Hepatocyte (in vitro differentiated cells): ENCODE measurements around the gene INPP4B. TPM values are rescaled to one million over a fixed set of nuclear protein-coding genes. Genes with fewer than 3 reads are reported as not detected.

Experiments
- DNase-seq: peaks from one replicate; pipeline ENCODE4 v3.0.0-alpha.2; 2016; ENCODE audit warnings: low spot score
- H2AFZ ChIP-seq: fragments of 200-600 bp; sonication (generic); 2 replicates; pipeline ENCODE4 v1.6.0; 2016; ENCODE audit warnings: antibody characterized with exemption, mild to moderate bottlenecking
- H3K27ac ChIP-seq: fragments of 200-600 bp; sonication (generic); 2 replicates; pipeline ENCODE4 v1.5.1; 2016; ENCODE audit warnings: mild to moderate bottlenecking
- H3K27me3 ChIP-seq: fragments of 200-600 bp; sonication (generic); 2 replicates; pipeline ENCODE4 v1.6.1; 2016
- H3K36me3 ChIP-seq: fragments of 200-600 bp; sonication (generic); replicated peaks from 2 replicates; pipeline ENCODE4 v1.5.1; 2016; ENCODE audit warnings: low read depth; ENCODE audit not compliant: insufficient read depth
- H3K4me1 ChIP-seq: fragments of 200-600 bp; sonication (generic); 2 replicates; pipeline ENCODE4 v1.5.1; 2016; ENCODE audit warnings: mild to moderate bottlenecking, moderate library complexity; ENCODE audit not compliant: insufficient read depth
- H3K4me2 ChIP-seq: fragments of 200-600 bp; sonication (generic); 2 replicates; pipeline ENCODE4 v1.6.0; 2016
- H3K4me3 ChIP-seq: fragments of 200-600 bp; sonication (generic); 2 replicates; pipeline ENCODE4 v1.5.1; 2016; ENCODE audit warnings: mild to moderate bottlenecking
- H3K79me2 ChIP-seq: fragments of 200-600 bp; sonication (generic); 2 replicates; pipeline ENCODE4 v1.6.0; 2017; ENCODE audit warnings: mild to moderate bottlenecking
- H3K9me2 ChIP-seq: fragments of 200-600 bp; sonication (generic); replicated peaks from 2 replicates; pipeline ENCODE4 v1.6.0; 2017; ENCODE audit warnings: mild to moderate bottlenecking; ENCODE audit not compliant: insufficient read depth
- H3K9me3 ChIP-seq: fragments of 200-600 bp; sonication (generic); 2 replicates; pipeline ENCODE4 v1.5.1; 2016; ENCODE audit warnings: low read depth, mild to moderate bottlenecking
- H4K20me1 ChIP-seq: fragments of 200-600 bp; sonication (generic); 2 replicates; pipeline ENCODE4 v1.6.0; 2016; ENCODE audit warnings: mild to moderate bottlenecking; ENCODE audit not compliant: insufficient read depth, poor library complexity, severe bottlenecking
- EZH2 ChIP-seq: fragments of 200-600 bp; sonication (generic); IDR thresholded peaks from 2 replicates; pipeline ENCODE4 v1.6.1; 2016; ENCODE audit warnings: antibody characterized with exemption, mild to moderate bottlenecking, borderline replicate concordance
- EZH2phosphoT487 ChIP-seq: fragments of 200-600 bp; sonication (generic); IDR thresholded peaks from one replicate; pipeline ENCODE4 v1.6.1; 2018; ENCODE audit warnings: antibody characterized with exemption, mild to moderate bottlenecking, low read depth, moderate library complexity; ENCODE audit not compliant: unreplicated experiment, severe bottlenecking
- WGBS: methylation state at CpG from one replicate; pipeline ENCODE4 v1.1.6; 2016; ENCODE audit warnings: low lambda C conversion rate; ENCODE audit errors: missing lambda C conversion rate; 5-methylcytosine and 5-hydroxymethylcytosine counted together
- polyA plus RNA-seq: library from polyadenylated mRNA; unstranded; fragments of >200 nt; fragmentation: Nextera tagmentation; extraction: Ambion mirVana; gene quantifications from 2 replicates; pipeline ENCODE4 v1.2.1, GENCODE V29; 2016
- total RNA-seq: library from RNA; depleted of rRNA; stranded (reverse); fragments of >200 nt; gene quantifications from 2 replicates; pipeline ENCODE4 v1.2.3, GENCODE V29; 2014
- TF ChIP-seq, protein P1 (sequence below): fragments of 200-600 bp; sonication (generic); IDR thresholded peaks from 2 replicates; pipeline ENCODE4 v1.5.1; 2016; ENCODE audit warnings: antibody characterized with exemption, mild to moderate bottlenecking; ENCODE audit not compliant: poor library complexity

The INPP4B gene
- total and polyA plus RNA-seq, 2 experiments from 2014 or later = 4.2 to 7.1 TPM

DNA sequence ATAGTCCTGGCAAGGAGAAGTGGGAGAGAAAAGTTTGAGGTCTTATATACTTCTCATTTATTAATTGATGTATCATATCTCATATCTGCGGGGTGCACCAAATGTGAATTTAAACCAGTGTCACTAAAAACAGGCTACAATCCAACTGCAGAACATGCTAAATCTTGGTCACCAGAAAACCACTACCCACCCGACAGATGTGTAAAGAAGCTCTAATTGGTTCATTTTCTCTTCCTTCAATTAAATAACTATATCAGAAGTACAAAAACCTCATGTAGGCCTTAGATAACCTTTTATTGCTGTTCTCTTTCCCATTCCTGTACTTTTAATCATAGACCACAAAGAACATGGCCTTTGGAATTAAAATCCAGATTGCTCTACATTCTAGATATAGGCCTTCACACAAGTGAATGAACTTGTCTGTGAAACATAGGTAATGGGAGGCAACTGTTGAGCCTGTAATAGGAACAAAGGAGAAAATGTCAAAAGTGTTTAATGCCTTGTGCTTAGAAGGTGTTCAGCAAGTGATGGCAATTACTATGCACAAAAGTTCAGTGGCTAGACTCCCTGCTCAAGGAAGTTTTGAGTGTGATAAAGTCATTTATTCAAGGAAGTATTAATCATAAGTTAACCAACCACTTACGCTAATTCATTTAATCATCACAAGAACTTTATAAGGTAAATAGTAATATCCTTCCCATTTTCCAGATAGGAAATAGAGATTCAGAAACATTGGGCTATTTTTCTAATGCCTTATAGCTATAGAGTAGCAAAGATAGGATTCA is 425.6 kb downstream of the INPP4B start:
- H4K20me1 ChIP-seq = no peaks in the 10 kb centered on the region
- no peaks in the 10 kb centered on the region for H3K79me2 ChIP-seq
- H3K27ac ChIP-seq = no peak overlapping the region
- no peak overlapping the region for H3K4me3 ChIP-seq
- TF ChIP-seq EZH2phosphoT487 (no peak), EZH2 (no peak)
- TF ChIP-seq, protein P1, sequence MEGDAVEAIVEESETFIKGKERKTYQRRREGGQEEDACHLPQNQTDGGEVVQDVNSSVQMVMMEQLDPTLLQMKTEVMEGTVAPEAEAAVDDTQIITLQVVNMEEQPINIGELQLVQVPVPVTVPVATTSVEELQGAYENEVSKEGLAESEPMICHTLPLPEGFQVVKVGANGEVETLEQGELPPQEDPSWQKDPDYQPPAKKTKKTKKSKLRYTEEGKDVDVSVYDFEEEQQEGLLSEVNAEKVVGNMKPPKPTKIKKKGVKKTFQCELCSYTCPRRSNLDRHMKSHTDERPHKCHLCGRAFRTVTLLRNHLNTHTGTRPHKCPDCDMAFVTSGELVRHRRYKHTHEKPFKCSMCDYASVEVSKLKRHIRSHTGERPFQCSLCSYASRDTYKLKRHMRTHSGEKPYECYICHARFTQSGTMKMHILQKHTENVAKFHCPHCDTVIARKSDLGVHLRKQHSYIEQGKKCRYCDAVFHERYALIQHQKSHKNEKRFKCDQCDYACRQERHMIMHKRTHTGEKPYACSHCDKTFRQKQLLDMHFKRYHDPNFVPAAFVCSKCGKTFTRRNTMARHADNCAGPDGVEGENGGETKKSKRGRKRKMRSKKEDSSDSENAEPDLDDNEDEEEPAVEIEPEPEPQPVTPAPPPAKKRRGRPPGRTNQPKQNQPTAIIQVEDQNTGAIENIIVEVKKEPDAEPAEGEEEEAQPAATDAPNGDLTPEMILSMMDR = no peak
- no peaks in the 10 kb centered on the region for H3K36me3 ChIP-seq
- no peaks in the 10 kb centered on the region for H3K4me1 ChIP-seq
- WGBS = 94% methylated on average over 3 of the region's 3 CpGs
- no peaks in the 10 kb centered on the region for H3K9me2 ChIP-seq
- no peaks in the 10 kb centered on the region for H3K27me3 ChIP-seq
- DNase-seq = no peak
- H2AFZ ChIP-seq = no peak overlapping the region
- no peaks in the 10 kb centered on the region for H3K9me3 ChIP-seq
- H3K4me2 ChIP-seq = no peak overlapping the region

GRCh38 chr4:142419712-142420111 is 426.4 kb downstream of the INPP4B start:
- Histone ChIP-seq H3K27me3 (no peaks in the 10 kb centered on the region), H4K20me1 (no peaks in the 10 kb centered on the region), H3K79me2 (no peaks in the 10 kb centered on the region), H3K4me1 (no peaks in the 10 kb centered on the region), H2AFZ (no peak overlapping the region), H3K36me3 (no peaks in the 10 kb centered on the region), H3K4me2 (no peak overlapping the region), H3K9me2 (no peaks in the 10 kb centered on the region), H3K9me3 (no peaks in the 10 kb centered on the region), H3K4me3 (no peak overlapping the region), H3K27ac (no peak overlapping the region)
- no peak for DNase-seq
- TF ChIP-seq, protein P1 = no peak
- TF ChIP-seq EZH2phosphoT487 (no peak), EZH2 (no peak)
- WGBS = 58% methylated on average over 1 of the region's 1 CpG

- Histone ChIP-seq H3K4me3 (no peak overlapping the region), H4K20me1 (no peaks in the 10 kb centered on the region), H2AFZ (no peak overlapping the region), H3K4me2 (no peak overlapping the region), H3K9me3 (no peaks in the 10 kb centered on the region), H3K9me2 (no peaks in the 10 kb centered on the region), H3K27ac (no peak overlapping the region), H3K79me2 (no peaks in the 10 kb centered on the region), H3K27me3 (no peaks in the 10 kb centered on the region), H3K4me1 (no peaks in the 10 kb centered on the region), H3K36me3 (no peaks in the 10 kb centered on the region)
- WGBS = 93% methylated on average over 2 of the region's 2 CpGs
- no peak for DNase-seq
- TF ChIP-seq EZH2phosphoT487 = no peak
- TF ChIP-seq, protein P1 = no peak
- no peak for TF ChIP-seq EZH2
These were observed 427.4 kb downstream of the INPP4B start for GRCh38 chr4:142418697-142419096.
